Glutamatergic neuron (in vitro differentiated cells): Measurements from ENCODE around the gene SEC16A. TPM values are rescaled to one million over a fixed set of nuclear protein-coding genes. Genes with fewer than 3 reads are reported as not detected.
A peak's percentile ranks its signal among the peaks of the same experiment; 100 is the strongest.

Experiments
- DNase-seq: peaks from one replicate; pipeline ENCODE4 v3.0.0; 2022
- H3K27ac Mint-ChIP-seq: one replicate; pipeline ENCODE4 v1.8.0; 2020; ENCODE audit warnings: mild to moderate bottlenecking, mixed read lengths, inconsistent platforms; ENCODE audit not compliant: unreplicated experiment
- H3K27me3 Mint-ChIP-seq: one replicate; pipeline ENCODE4 v1.8.0; 2020; ENCODE audit warnings: mild to moderate bottlenecking, moderate library complexity, mixed read lengths, inconsistent platforms; ENCODE audit not compliant: unreplicated experiment
- H3K36me3 Mint-ChIP-seq: one replicate; pipeline ENCODE4 v1.8.0; 2020; ENCODE audit warnings: mild to moderate bottlenecking, mixed read lengths, inconsistent platforms; ENCODE audit not compliant: unreplicated experiment
- H3K4me1 Mint-ChIP-seq: one replicate; pipeline ENCODE4 v1.8.0; 2020; ENCODE audit warnings: mild to moderate bottlenecking, low read depth, mixed read lengths, inconsistent platforms; ENCODE audit not compliant: unreplicated experiment
- H3K4me3 Mint-ChIP-seq: one replicate; pipeline ENCODE4 v1.8.0; 2020; ENCODE audit warnings: mild to moderate bottlenecking, mixed read lengths, inconsistent platforms; ENCODE audit not compliant: unreplicated experiment
- H3K9me3 Mint-ChIP-seq: one replicate; pipeline ENCODE4 v1.8.0; 2020; ENCODE audit warnings: mild to moderate bottlenecking, moderate library complexity, mixed read lengths, inconsistent platforms; ENCODE audit not compliant: unreplicated experiment
- total RNA-seq: library from RNA; stranded (reverse); fragmentation: NEBNext Ultra II Directional; extraction: Animal tissue kit (Norgen Biotek cat#: 25700); gene quantifications from one replicate; pipeline ENCODE4 v1.2.1, GENCODE V29; 2021; ENCODE audit not compliant: unreplicated experiment
- TF ChIP-seq, protein P1 (sequence below): fragments of 200-600 bp; sonication (generic); IDR thresholded peaks from one replicate; pipeline ENCODE4 v1.5.0; 2021; ENCODE audit not compliant: partially characterized antibody, unreplicated experiment

SEC16A gene
- total RNA-seq, 1 donor from 2014 or later, result 74.3 TPM

DNA sequence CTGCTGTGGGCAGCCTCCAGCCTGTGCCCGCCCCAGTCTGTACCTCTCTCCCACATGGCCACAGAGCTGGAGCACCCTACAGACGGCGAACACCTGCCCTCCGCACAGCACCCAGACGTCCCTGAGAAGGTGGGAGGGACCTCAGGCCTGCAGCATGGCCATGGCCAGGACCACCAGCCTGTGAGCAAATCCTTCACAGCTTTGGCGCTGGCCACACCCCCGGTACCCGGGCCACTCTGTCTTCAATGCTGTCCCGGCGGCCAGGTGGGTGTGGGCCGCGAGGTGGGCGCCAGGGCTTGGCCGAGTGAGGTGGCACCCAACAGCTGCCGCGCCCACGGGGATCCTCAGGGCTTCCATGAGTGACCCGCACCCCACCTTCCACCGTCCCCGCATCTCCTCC is 44.3 kb upstream of the SEC16A start:
- TF ChIP-seq, protein P1, sequence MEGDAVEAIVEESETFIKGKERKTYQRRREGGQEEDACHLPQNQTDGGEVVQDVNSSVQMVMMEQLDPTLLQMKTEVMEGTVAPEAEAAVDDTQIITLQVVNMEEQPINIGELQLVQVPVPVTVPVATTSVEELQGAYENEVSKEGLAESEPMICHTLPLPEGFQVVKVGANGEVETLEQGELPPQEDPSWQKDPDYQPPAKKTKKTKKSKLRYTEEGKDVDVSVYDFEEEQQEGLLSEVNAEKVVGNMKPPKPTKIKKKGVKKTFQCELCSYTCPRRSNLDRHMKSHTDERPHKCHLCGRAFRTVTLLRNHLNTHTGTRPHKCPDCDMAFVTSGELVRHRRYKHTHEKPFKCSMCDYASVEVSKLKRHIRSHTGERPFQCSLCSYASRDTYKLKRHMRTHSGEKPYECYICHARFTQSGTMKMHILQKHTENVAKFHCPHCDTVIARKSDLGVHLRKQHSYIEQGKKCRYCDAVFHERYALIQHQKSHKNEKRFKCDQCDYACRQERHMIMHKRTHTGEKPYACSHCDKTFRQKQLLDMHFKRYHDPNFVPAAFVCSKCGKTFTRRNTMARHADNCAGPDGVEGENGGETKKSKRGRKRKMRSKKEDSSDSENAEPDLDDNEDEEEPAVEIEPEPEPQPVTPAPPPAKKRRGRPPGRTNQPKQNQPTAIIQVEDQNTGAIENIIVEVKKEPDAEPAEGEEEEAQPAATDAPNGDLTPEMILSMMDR, result no peak
- Mint-ChIP-seq H3K4me1 (peaks cover 16% of the 10 kb centered on the region), H3K27me3 (peaks cover 18% of the 10 kb centered on the region), H3K36me3 (no peaks in the 10 kb centered on the region), H3K27ac (peak overlapping the region; percentile 91), H3K9me3 (peaks cover 11% of the 10 kb centered on the region), H3K4me3 (no peak overlapping the region)
- DNase-seq, result no peak

DNA sequence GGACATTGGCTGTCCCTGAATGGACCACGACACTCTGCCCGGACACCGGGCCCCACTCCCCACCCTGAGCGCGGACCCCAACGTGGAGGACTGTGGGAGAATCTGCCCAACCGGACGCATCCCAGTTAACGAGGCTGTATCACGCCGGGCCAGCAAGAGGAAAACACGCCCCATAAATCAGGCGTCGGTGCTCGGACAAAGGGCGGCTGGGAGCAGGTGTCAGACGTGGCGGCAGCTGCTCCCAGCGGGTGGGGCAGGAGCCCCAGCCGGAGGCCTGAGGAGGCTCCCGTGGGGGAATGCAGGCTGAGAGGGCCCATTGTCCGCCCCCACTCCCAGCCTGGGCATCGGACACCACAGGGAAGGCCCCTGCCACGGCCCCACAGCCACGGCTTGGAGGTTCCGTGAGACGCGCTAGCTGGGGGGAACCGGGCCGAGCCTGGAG is 43.8 kb upstream of the SEC16A start:
- Mint-ChIP-seq H3K27ac (peak overlapping the region; percentile 94), H3K4me1 (peaks cover 16% of the 10 kb centered on the region), H3K4me3 (peak overlapping the region; percentile 69), H3K27me3 (peaks cover 18% of the 10 kb centered on the region), H3K36me3 (no peaks in the 10 kb centered on the region), H3K9me3 (peaks cover 11% of the 10 kb centered on the region)
- DNase-seq, result peak; percentile 70
- TF ChIP-seq, protein P1, result no peak

DNA sequence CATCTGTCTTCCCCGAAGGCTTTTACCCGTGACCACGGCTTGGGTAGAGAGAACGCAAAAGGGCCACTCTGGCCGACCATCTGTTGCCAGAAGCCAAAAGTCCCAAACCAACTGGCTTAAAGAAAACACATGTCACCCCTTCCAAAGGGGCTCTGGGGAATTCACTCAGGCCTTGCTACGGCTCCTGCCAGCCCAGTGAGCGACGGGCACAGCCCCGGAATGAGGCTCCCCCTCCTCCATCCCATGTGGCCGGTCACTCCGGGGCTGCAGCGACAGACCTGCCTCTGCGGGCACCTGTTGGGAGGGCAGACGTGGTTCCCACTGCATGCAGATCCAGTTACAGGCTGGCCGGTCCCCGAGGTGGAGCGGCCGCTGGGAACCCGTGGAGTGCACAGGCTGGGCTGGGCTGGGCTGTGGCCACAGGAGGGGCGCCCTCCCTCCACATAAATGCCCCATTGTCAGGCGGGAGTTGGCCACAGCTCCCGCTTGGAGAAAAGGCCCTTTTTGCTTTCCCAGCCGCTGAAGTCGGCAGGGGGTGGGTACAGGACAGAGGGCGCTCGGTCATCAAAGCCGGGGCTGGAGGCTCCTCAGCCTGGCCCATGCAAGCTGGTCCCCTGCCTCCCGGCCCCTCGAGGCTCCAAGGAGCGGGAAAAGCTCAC is 43.1 kb upstream of the SEC16A start:
- peaks cover 13% of the 10 kb centered on the region for H3K4me1 Mint-ChIP-seq
- peaks cover 11% of the 10 kb centered on the region for H3K9me3 Mint-ChIP-seq
- peak overlapping the region; percentile 94 for H3K27ac Mint-ChIP-seq
- peak; percentile 89 for DNase-seq
- peak overlapping the region; percentile 69 for H3K4me3 Mint-ChIP-seq
- H3K27me3 Mint-ChIP-seq, result peaks cover 18% of the 10 kb centered on the region
- no peaks in the 10 kb centered on the region for H3K36me3 Mint-ChIP-seq
- TF ChIP-seq, protein P1, result no peak

DNA sequence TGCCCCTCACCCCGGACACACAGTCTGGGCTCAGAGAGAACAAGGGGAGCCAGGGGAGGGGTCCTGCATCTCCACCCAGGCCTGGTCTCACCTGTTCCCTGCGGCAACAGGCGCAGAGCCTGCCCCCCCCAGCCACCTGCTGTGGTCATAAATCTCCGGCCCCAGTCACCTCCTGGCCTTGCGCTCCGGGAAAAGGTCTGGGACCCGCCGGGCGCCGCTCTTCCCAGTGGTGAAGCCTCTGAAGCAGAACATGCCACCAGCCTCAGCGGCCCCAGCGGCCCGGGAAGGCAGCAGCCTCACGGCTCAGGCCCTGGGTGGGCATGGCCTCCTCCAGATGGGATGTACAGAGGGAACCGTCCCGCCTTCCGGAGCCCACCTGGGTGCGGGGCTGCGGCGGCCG is 42.4 kb upstream of the SEC16A start:
- Mint-ChIP-seq H3K27ac (no peak overlapping the region), H3K4me1 (peaks cover 13% of the 10 kb centered on the region), H3K27me3 (peaks cover 18% of the 10 kb centered on the region), H3K4me3 (no peak overlapping the region), H3K9me3 (peaks cover 11% of the 10 kb centered on the region), H3K36me3 (no peaks in the 10 kb centered on the region)
- TF ChIP-seq, protein P1, result no peak
- DNase-seq, result peak; percentile 70
